ENCODE results near the gene C2CD2. TPM values are rescaled to one million over a fixed set of nuclear protein-coding genes. Genes with fewer than 3 reads are reported as not detected.

Gene C2CD2
- total and polyA plus RNA-seq, 2 of the 8 experiments (the other 6 are each of a cell fraction or from before 2014, with no cell fraction given), result 10.4 to 13.0 TPM

DNA sequence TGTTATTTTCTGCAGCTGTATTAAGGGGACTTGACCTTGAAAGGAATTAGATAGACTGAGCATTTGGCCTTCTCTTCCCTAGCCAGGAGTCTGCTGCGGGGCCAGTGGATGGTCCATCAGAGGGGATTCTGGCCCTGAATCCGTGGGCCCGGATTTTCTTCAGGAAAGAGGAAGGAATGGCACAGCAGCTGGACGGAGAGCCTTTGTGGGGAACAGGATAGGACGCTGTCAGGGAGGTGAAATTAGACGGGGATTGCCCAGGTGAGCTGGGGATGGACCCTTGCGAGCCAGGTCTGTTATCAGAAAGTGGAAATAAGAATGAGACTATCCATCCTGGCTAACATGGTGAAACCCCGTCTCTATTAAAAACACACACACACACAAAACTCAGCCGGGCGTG is 1.7 kb upstream of the C2CD2 start:
- H3K14ac ChIP-seq (ENCODE audit: insufficient read length), result no peak overlapping the region
- H3K27ac ChIP-seq (ENCODE audit: low read depth, low read length), result no peak overlapping the region
- H3K56ac ChIP-seq (replicated peaks; ENCODE audit: insufficient read length, low read depth, low read length), result no peak overlapping the region
- no peak overlapping the region for H4K8ac ChIP-seq (ENCODE audit: extremely low read depth, insufficient read depth, low read length)
- 97% methylated on average over 10 of the region's 10 CpGs; no CpG with 5 or more reads in 1 of the 2 experiments for WGBS, 2 experiments (ENCODE audit: extremely low coverage in 1 of 2, insufficient coverage in 1 of 2, insufficient read length in 1 of 2, insufficient replicate concordance in 2 of 2, low coverage in 1 of 2, low lambda C conversion rate in 2 of 2, missing lambda C conversion rate in 1 of 2)
- DNase-seq (ENCODE audit: low read depth in 1 of 2, low spot score in 2 of 2), result no peak
- H3K4me2 ChIP-seq (ENCODE audit: insufficient read depth in 1 of 2, low read depth in 2 of 2, low read length in 2 of 2), result no peak overlapping the region; a peak in 1 of 4 replicates
- H2AK5ac ChIP-seq (ENCODE audit: low read depth, low read length), result no peak overlapping the region
- H4K20me1 ChIP-seq (replicated peaks in 1 of 2; ENCODE audit: control insufficient read depth in 1 of 2, insufficient read depth in 2 of 2, low read length in 2 of 2), result peaks cover 4 to 11% of the 10 kb centered on the region in 2 experiments
- no peak overlapping the region for H2AFZ ChIP-seq (ENCODE audit: low read length)
- no peak overlapping the region for H3K18ac ChIP-seq (ENCODE audit: extremely low read depth, low read length)
- H3K23ac ChIP-seq (ENCODE audit: insufficient read length), result no peak overlapping the region
- H3K36me3 ChIP-seq (ENCODE audit: control insufficient read depth in 2 of 4, insufficient read depth in 4 of 4, low read length in 3 of 4), result no peaks in the 10 kb centered on the region
- H2BK12ac ChIP-seq (ENCODE audit: low read depth, low read length), result no peak overlapping the region
- no peak overlapping the region for H2BK20ac ChIP-seq (ENCODE audit: low read length)
- no peak overlapping the region for H2BK15ac ChIP-seq (ENCODE audit: low read length)
- no peaks in the 10 kb centered on the region for H3K79me2 ChIP-seq (ENCODE audit: control insufficient read depth in 1 of 2, insufficient read depth in 2 of 2, low read length in 2 of 2)
- H3K4me1 ChIP-seq (replicated peaks in 1 of 4; ENCODE audit: control insufficient read depth in 3 of 4, insufficient read depth in 4 of 4, low read length in 3 of 4), result peaks cover 0 to 25% (median 20%) of the 10 kb centered on the region in 4 experiments; a peak in 6 of 7 replicates
- H3K4ac ChIP-seq (replicated peaks; ENCODE audit: insufficient read length, low read depth, low read length), result no peak overlapping the region
- no peak overlapping the region for H3K4me3 ChIP-seq (ENCODE audit: extremely low read depth in 1 of 4, insufficient read depth in 2 of 4, low read depth in 3 of 4, low read length in 4 of 4)
- H2BK5ac ChIP-seq (ENCODE audit: low read depth, low read length), result peak overlapping the region; percentile 88; the same call in 1 of the 2 replicates
- no peak overlapping the region for H4K91ac ChIP-seq (replicated peaks; ENCODE audit: insufficient read length, low read length)
- no peak overlapping the region for H3K9ac ChIP-seq (replicated peaks in 1 of 4; ENCODE audit: extremely low read depth in 1 of 4, low read depth in 3 of 4, low read length in 3 of 4)
- no peak overlapping the region for H4K5ac ChIP-seq (ENCODE audit: insufficient read length, low read depth, low read length)
- CTCF ChIA-PET (ENCODE audit: partially characterized antibody), result interaction anchor here (0.8 kb wide), 1 partner anchor 152 kb away, joined by 3 read pairs; no protein-coding TSS in a partner anchor
- H3K79me1 ChIP-seq (ENCODE audit: low read depth, low read length), result no peaks in the 10 kb centered on the region
- FAIRE-seq, result no peak
- H3K23me2 ChIP-seq (ENCODE audit: low read depth, low read length), result peaks cover 22% of the 10 kb centered on the region; the same call in 1 of the 2 replicates
- H2BK120ac ChIP-seq (replicated peaks; ENCODE audit: low read depth, low read length), result no peak overlapping the region
- H3K27me3 ChIP-seq (replicated peaks in 1 of 4; ENCODE audit: control insufficient read depth in 3 of 4, extremely low read depth in 1 of 4, insufficient read depth in 3 of 4, low read length in 3 of 4), result peaks cover 0 to 16% (median 13%) of the 10 kb centered on the region in 4 experiments; a peak in 6 of 7 replicates
- H3K9me3 ChIP-seq (ENCODE audit: insufficient read depth in 2 of 2, low read depth in 1 of 2, low read length in 1 of 2), result no peaks in the 10 kb centered on the region
- POLR2A ChIA-PET (ENCODE audit: partially characterized antibody), result no interaction called here
- no peak for TF ChIP-seq ZNF274 (IDR thresholded peaks at IDR 0.05; ENCODE audit: borderline replicate concordance, extremely low read depth, low read length)
- TF ChIP-seq SUZ12 (IDR thresholded peaks at IDR 0.05; ENCODE audit: low read length), result no peak
- TF ChIP-seq NRF1 (IDR thresholded peaks at IDR 0.05; ENCODE audit: low read depth, low read length), result no peak
- no peak for TF ChIP-seq POLR2AphosphoS5 (IDR thresholded peaks at IDR 0.05; ENCODE audit: low read depth, low read length)
- TF ChIP-seq KDM4A (IDR thresholded peaks at IDR 0.05; ENCODE audit: low read depth, low read length, severe bottlenecking), result no peak
- no peak for TF ChIP-seq SP2 (IDR thresholded peaks at IDR 0.05; ENCODE audit: low read length)
- TF ChIP-seq HDAC6 (IDR thresholded peaks at IDR 0.05; ENCODE audit: low read depth, low read length), result no peak
